ENCODE results near the gene SERPINE3.

SERPINE3 gene

DNA sequence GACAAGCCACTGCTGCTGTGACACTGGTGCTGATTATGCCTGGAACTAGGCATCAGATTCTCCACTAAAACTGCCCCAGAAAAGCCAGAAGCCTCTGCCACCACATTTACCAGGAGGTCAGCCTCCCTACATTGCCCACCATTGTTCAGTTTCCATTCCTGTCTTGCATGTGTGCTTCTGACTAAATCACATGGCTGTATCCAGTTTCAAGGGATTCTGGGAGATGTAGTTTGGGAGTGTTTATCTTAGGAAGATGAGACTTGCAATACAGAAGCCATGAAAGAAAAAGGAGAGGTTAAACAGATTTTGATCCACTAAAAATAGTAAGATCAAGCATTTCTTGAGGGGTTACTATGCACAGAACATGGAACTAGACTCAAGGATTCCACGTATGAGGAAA is 40.7 kb upstream of the SERPINE3 start:
- ATAC-seq, result peak; percentile 62
- TF ChIP-seq ZNF8 (CRISPR knock-in tag; IDR thresholded peaks at IDR 0.05), result no peak
- no peak for TF ChIP-seq GLIS3 (CRISPR knock-in tag; IDR thresholded peaks at IDR 0.05)
- no peak for TF ChIP-seq RARB (CRISPR knock-in tag; IDR thresholded peaks at IDR 0.05)
- TF ChIP-seq ZFP3 (CRISPR knock-in tag; IDR thresholded peaks at IDR 0.05), result no peak
- TF ChIP-seq ISL1 (CRISPR knock-in tag; IDR thresholded peaks at IDR 0.05), result no peak
- no peak for TF ChIP-seq TCF4 (CRISPR knock-in tag; IDR thresholded peaks at IDR 0.05; ENCODE audit: borderline replicate concordance)
- TF ChIP-seq PPARA (CRISPR knock-in tag; IDR thresholded peaks at IDR 0.05; ENCODE audit: borderline replicate concordance), result no peak
- no peak for TF ChIP-seq ESRRG (CRISPR knock-in tag; IDR thresholded peaks at IDR 0.05)
- no peak for TF ChIP-seq ZNF565 (CRISPR knock-in tag; conservative IDR thresholded peaks at IDR 0.05; ENCODE audit: low read depth)
- TF ChIP-seq ARNTL (CRISPR knock-in tag; IDR thresholded peaks at IDR 0.05; ENCODE audit: borderline replicate concordance, low read depth), result no peak
- TF ChIP-seq ZNF70 (CRISPR knock-in tag; IDR thresholded peaks at IDR 0.05), result no peak
- TF ChIP-seq, protein P1, sequence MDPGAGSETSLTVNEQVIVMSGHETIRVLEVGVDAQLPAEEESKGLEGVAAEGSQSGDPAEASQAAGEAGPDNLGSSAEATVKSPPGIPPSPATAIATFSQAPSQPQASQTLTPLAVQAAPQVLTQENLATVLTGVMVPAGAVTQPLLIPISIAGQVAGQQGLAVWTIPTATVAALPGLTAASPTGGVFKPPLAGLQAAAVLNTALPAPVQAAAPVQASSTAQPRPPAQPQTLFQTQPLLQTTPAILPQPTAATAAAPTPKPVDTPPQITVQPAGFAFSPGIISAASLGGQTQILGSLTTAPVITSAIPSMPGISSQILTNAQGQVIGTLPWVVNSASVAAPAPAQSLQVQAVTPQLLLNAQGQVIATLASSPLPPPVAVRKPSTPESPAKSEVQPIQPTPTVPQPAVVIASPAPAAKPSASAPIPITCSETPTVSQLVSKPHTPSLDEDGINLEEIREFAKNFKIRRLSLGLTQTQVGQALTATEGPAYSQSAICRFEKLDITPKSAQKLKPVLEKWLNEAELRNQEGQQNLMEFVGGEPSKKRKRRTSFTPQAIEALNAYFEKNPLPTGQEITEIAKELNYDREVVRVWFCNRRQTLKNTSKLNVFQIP (CRISPR knock-in tag; IDR thresholded peaks at IDR 0.05; ENCODE audit: borderline replicate concordance, low read depth), result no peak
- TF ChIP-seq TOX (CRISPR knock-in tag; IDR thresholded peaks at IDR 0.05; ENCODE audit: borderline replicate concordance), result no peak
- TF ChIP-seq BACH2 (CRISPR knock-in tag; IDR thresholded peaks at IDR 0.05; ENCODE audit: borderline replicate concordance), result no peak

DNA sequence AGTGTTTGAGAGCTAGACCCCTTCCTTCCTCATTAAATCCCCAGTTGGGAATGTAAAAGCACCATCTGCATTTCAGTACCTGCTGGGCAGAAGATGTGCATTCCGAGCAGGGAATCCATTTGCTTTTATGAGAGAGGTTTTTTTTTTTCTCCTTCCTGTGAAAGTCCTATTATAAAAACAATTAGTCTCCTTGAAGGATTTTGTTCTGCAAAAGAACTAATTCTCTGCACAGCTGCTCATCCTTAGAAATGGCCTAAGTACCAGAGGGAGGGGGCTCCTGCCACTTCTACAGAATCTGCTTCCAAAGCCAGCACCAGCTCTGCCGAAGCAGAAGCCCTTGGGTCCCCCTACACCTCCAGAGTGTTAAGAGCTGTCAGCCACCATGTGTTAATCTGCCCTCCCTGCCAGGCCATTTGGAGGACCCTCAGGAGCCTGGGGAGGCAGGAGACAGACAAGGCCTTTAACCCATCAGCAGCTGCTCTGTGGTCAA is 36.4 kb upstream of the SERPINE3 start:
- no peak for TF ChIP-seq CSDC2 (CRISPR knock-in tag; IDR thresholded peaks at IDR 0.05)
- no peak for TF ChIP-seq GLIS3 (CRISPR knock-in tag; IDR thresholded peaks at IDR 0.05)
- TF ChIP-seq ZFP30 (CRISPR knock-in tag; IDR thresholded peaks at IDR 0.05), result no peak
- no peak for TF ChIP-seq TCF4 (CRISPR knock-in tag; IDR thresholded peaks at IDR 0.05; ENCODE audit: borderline replicate concordance)
- TF ChIP-seq SNAI2 (CRISPR knock-in tag; IDR thresholded peaks at IDR 0.05), result no peak
- TF ChIP-seq, protein P2, sequence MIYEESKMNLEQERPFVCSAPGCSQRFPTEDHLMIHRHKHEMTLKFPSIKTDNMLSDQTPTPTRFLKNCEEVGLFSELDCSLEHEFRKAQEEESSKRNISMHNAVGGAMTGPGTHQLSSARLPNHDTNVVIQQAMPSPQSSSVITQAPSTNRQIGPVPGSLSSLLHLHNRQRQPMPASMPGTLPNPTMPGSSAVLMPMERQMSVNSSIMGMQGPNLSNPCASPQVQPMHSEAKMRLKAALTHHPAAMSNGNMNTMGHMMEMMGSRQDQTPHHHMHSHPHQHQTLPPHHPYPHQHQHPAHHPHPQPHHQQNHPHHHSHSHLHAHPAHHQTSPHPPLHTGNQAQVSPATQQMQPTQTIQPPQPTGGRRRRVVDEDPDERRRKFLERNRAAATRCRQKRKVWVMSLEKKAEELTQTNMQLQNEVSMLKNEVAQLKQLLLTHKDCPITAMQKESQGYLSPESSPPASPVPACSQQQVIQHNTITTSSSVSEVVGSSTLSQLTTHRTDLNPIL (CRISPR knock-in tag; IDR thresholded peaks at IDR 0.05; ENCODE audit: low read depth), result no peak
- no peak for TF ChIP-seq ESRRG (CRISPR knock-in tag; IDR thresholded peaks at IDR 0.05)
- TF ChIP-seq, protein P3, sequence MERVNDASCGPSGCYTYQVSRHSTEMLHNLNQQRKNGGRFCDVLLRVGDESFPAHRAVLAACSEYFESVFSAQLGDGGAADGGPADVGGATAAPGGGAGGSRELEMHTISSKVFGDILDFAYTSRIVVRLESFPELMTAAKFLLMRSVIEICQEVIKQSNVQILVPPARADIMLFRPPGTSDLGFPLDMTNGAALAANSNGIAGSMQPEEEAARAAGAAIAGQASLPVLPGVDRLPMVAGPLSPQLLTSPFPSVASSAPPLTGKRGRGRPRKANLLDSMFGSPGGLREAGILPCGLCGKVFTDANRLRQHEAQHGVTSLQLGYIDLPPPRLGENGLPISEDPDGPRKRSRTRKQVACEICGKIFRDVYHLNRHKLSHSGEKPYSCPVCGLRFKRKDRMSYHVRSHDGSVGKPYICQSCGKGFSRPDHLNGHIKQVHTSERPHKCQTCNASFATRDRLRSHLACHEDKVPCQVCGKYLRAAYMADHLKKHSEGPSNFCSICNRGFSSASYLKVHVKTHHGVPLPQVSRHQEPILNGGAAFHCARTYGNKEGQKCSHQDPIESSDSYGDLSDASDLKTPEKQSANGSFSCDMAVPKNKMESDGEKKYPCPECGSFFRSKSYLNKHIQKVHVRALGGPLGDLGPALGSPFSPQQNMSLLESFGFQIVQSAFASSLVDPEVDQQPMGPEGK (CRISPR knock-in tag; IDR thresholded peaks at IDR 0.05; ENCODE audit: borderline replicate concordance), result no peak
- TF ChIP-seq, protein P4, sequence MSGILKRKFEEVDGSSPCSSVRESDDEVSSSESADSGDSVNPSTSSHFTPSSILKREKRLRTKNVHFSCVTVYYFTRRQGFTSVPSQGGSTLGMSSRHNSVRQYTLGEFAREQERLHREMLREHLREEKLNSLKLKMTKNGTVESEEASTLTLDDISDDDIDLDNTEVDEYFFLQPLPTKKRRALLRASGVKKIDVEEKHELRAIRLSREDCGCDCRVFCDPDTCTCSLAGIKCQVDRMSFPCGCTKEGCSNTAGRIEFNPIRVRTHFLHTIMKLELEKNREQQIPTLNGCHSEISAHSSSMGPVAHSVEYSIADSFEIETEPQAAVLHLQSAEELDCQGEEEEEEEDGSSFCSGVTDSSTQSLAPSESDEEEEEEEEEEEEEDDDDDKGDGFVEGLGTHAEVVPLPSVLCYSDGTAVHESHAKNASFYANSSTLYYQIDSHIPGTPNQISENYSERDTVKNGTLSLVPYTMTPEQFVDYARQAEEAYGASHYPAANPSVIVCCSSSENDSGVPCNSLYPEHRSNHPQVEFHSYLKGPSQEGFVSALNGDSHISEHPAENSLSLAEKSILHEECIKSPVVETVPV (CRISPR knock-in tag; IDR thresholded peaks at IDR 0.05), result no peak
- TF ChIP-seq RARB (CRISPR knock-in tag; IDR thresholded peaks at IDR 0.05), result no peak
- no peak for TF ChIP-seq OSR1 (CRISPR knock-in tag; IDR thresholded peaks at IDR 0.05)
- TF ChIP-seq, protein P5, sequence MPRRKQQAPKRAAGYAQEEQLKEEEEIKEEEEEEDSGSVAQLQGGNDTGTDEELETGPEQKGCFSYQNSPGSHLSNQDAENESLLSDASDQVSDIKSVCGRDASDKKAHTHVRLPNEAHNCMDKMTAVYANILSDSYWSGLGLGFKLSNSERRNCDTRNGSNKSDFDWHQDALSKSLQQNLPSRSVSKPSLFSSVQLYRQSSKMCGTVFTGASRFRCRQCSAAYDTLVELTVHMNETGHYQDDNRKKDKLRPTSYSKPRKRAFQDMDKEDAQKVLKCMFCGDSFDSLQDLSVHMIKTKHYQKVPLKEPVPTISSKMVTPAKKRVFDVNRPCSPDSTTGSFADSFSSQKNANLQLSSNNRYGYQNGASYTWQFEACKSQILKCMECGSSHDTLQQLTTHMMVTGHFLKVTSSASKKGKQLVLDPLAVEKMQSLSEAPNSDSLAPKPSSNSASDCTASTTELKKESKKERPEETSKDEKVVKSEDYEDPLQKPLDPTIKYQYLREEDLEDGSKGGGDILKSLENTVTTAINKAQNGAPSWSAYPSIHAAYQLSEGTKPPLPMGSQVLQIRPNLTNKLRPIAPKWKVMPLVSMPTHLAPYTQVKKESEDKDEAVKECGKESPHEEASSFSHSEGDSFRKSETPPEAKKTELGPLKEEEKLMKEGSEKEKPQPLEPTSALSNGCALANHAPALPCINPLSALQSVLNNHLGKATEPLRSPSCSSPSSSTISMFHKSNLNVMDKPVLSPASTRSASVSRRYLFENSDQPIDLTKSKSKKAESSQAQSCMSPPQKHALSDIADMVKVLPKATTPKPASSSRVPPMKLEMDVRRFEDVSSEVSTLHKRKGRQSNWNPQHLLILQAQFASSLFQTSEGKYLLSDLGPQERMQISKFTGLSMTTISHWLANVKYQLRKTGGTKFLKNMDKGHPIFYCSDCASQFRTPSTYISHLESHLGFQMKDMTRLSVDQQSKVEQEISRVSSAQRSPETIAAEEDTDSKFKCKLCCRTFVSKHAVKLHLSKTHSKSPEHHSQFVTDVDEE (CRISPR knock-in tag; IDR thresholded peaks at IDR 0.05), result no peak
- TF ChIP-seq BACH2 (CRISPR knock-in tag; IDR thresholded peaks at IDR 0.05; ENCODE audit: borderline replicate concordance), result no peak
- ATAC-seq, result no peak

DNA sequence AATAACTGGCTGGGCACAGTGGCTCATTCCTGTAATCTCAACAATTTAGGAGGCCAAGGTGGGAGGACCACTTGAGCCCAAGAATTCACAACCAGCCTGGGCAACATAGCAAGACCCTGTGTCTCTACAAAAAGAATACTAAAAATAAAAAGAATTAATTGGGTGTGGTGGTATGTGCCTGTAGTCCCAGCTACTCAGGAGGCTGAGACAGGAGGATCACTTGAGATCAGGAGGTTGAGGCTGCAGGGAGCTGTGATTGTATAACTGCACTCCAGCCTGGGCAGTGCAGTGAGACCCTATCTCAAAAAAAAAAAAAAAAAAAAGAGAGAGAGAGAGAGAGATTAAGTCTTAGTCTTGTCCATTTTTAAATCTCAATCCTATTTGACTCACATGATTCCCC is 35.6 kb upstream of the SERPINE3 start:
- ATAC-seq, result no peak
- TF ChIP-seq, protein P3 (CRISPR knock-in tag; IDR thresholded peaks at IDR 0.05; ENCODE audit: borderline replicate concordance), result no peak
- TF ChIP-seq ISL1 (CRISPR knock-in tag; IDR thresholded peaks at IDR 0.05) (no peak), RARB (CRISPR knock-in tag; IDR thresholded peaks at IDR 0.05) (no peak), SNAI2 (CRISPR knock-in tag; IDR thresholded peaks at IDR 0.05) (no peak), ZNF565 (CRISPR knock-in tag; conservative IDR thresholded peaks at IDR 0.05; ENCODE audit: low read depth) (no peak), ZFP3 (CRISPR knock-in tag; IDR thresholded peaks at IDR 0.05) (no peak), CSDC2 (CRISPR knock-in tag; IDR thresholded peaks at IDR 0.05) (no peak), GLIS3 (CRISPR knock-in tag; IDR thresholded peaks at IDR 0.05) (no peak)
- TF ChIP-seq, protein P5 (CRISPR knock-in tag; IDR thresholded peaks at IDR 0.05), result no peak

Data from SK-N-SH treated with all-trans-retinoic acid at 6 μM for 48 hours (cell line).